Measurements from ENCODE around the gene PPP2R5A. TPM values are rescaled to one million over a fixed set of nuclear protein-coding genes. Genes with fewer than 3 reads are reported as not detected.
A peak's percentile ranks its signal among the peaks of the same experiment; 100 is the strongest.

The PPP2R5A gene
- total and polyA plus RNA-seq, 2 of the 13 experiments (the other 11 are each of a cell fraction or from before 2014, with no cell fraction given), result 22.0 to 31.4 TPM

GRCh38 chr1:212255705-212256307, 29.4 kb upstream of the PPP2R5A start (continued):
- TF ChIP-seq THAP11 (CRISPR knock-in tag; IDR thresholded peaks at IDR 0.05) (peak; percentile 59; the same call in 1 of the 2 replicates), HNF1A (IDR thresholded peaks at IDR 0.05; ENCODE audit: low read depth) (no peak), HNF1A (CRISPR knock-in tag; IDR thresholded peaks at IDR 0.05; ENCODE audit: borderline replicate concordance) (0 out of 2 replicates have a peak, but pooled peaks have one; percentile 20), ZKSCAN1 (IDR thresholded peaks at IDR 0.05; ENCODE audit: low read length) (no peak), NR2F6 (IDR thresholded peaks at IDR 0.05) (peak; percentile 59), NR2F6 (CRISPR knock-in tag; IDR thresholded peaks at IDR 0.05) (peak; percentile 68), MIER3 (CRISPR knock-in tag; IDR thresholded peaks at IDR 0.05; ENCODE audit: borderline replicate concordance) (0 out of 2 replicates have a peak, but pooled peaks have one; percentile 40), ZNF678 (CRISPR knock-in tag; IDR thresholded peaks at IDR 0.05) (no peak), HBP1 (CRISPR knock-in tag; IDR thresholded peaks at IDR 0.05; ENCODE audit: low read depth) (0 out of 2 replicates have a peak, but pooled peaks have one; percentile 25), SRF (IDR thresholded peaks at IDR 0.05; ENCODE audit: low read depth, low read length) (no peak), ZNF644 (CRISPR knock-in tag; IDR thresholded peaks at IDR 0.05; ENCODE audit: low read depth) (no peak; the same call in 1 of the 2 replicates), BCL6 (CRISPR knock-in tag; IDR thresholded peaks at IDR 0.05) (peak; percentile 41; the same call in 1 of the 2 replicates), ZNF768 (CRISPR knock-in tag; IDR thresholded peaks at IDR 0.05) (no peak), ZNF737 (CRISPR knock-in tag; IDR thresholded peaks at IDR 0.05; ENCODE audit: borderline replicate concordance) (no peak), NAIF1 (CRISPR knock-in tag; IDR thresholded peaks at IDR 0.05; ENCODE audit: borderline replicate concordance) (no peak), ZFP62 (CRISPR knock-in tag; IDR thresholded peaks at IDR 0.05) (no peak), ZNF816 (CRISPR knock-in tag; IDR thresholded peaks at IDR 0.05; ENCODE audit: borderline replicate concordance) (no peak), NFATC3 (CRISPR knock-in tag; IDR thresholded peaks at IDR 0.05) (no peak), ZNF460 (CRISPR knock-in tag; IDR thresholded peaks at IDR 0.05; ENCODE audit: borderline replicate concordance) (no peak), ZNF747 (CRISPR knock-in tag; IDR thresholded peaks at IDR 0.05; ENCODE audit: borderline replicate concordance) (no peak), DMTF1 (CRISPR knock-in tag; IDR thresholded peaks at IDR 0.05) (no peak), SKIL (CRISPR knock-in tag; IDR thresholded peaks at IDR 0.05; ENCODE audit: borderline replicate concordance) (no peak)

All from HepG2 (cell line).